DMS79 (cell line): ENCODE data around the gene CAPZA1.
A peak's percentile ranks its signal among the peaks of the same experiment; 100 is the strongest.

ENCODE experiments used
- DNase-seq: peaks from one replicate; lab custom pipeline; 2025; lab: John Stamatoyannopoulos, UW

Gene CAPZA1

DNA sequence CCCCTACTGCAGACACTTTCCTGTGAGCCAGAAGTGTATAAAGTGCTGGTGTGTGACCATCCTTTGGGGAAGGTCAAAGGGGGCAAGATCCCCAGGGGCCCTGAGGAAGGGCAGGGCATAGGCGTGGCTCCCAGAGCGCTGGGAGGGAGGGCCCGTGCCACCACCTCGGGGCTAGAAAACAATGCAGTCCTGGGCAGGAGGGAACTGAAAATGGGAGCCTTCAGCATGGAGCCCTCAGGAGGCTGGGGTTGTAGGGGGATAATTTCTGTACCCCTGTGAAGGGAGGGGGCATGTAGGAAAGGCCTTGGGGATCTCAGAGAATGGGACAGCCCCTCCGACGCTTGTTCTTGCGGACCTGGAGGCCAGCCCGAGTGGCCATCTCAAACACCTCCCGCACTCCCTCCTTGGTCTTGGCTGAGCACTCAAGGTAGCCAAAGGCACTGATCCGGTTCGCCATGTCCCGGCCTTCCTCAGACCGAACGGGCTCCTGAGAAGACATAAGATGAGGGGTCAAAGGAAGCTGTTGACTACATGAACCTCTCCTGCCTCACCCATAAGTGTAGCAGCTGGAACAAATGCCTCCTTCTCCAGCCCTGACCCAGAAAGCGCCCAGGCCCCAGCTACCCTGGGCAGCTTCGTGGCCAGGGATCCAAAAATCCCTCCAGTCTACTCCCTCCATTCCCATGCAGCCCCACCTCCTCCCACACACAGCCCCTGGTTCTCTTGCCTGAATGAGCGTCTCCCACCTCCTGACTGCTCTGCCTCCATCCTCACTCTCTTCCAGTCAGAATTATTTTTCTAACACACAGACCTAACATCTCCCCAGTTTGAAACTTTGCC, 81.8 kb downstream of the CAPZA1 start:
- no peak for DNase-seq

GRCh38 chr1:112702067-112702395, 82.4 kb downstream of the CAPZA1 start:
- DNase-seq = no peak

DNA sequence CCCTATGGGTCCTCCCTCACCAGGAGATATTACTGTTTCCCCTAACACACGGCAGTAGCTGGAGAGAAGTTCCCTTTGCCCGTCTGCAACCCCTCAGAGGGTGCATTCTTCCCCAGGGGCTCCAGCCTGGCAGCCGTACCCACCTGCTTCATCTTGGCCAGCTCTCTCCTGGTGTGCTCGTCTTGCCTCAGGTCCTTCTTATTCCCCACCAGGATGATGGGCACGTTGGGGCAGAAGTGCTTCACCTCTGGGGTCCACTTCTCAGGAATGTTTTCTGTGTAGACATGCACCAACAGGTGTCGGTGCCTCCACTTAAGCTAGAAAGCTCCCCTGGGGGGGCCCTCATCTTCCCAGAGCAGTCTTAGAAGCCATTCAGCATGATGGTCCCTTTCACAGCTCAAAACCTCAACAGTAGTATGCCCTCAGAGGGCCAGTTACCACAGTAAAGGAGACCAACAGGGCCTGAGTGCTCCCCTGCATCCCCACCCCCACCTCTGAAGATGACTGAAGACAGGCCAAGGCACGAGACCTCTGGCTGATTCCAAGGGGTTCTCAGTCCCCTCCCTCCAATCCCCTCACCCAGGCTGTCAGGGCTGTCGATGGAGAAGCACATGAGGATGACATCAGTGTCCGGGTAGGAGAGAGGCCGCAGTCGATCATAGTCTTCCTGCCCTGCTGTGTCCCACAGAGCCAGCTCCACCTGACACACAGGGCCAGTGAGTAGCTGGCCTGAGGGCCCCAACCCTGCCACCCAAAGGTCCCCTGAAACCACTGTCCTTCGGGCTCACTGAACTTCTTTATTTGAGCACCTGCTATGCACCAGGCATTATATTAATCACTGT, 83.0 kb downstream of the CAPZA1 start:
- DNase-seq = no peak

GRCh38 chr1:112703706-112704105, 84.1 kb downstream of the CAPZA1 start:
- no peak for DNase-seq

DNA sequence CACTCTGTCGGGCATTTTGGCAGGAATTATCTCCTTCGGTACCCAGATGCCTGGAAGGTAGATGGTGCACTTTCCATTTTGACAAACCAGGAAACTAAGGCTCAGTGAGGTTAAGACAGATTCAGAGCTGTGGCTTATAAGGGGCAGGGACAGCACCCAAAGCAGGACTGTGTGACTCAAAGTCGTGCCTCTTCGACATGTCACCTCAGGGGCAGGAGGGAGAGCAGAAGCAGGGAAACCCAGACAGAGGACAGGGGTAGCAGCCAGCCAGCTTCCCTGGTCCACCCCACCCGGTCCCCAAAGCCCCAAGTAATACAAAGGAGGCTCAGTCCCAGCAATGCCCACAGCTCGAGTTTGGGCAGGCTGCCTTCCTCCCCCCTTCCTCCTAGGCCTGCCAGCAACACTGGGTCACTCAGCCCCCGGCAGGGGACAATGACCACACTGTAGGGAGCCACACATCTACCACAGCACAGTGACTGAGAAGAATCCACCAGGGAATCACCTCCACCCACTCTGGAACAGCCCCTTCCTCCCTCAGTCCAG, 84.8 kb downstream of the CAPZA1 start:
- no peak for DNase-seq

DNA sequence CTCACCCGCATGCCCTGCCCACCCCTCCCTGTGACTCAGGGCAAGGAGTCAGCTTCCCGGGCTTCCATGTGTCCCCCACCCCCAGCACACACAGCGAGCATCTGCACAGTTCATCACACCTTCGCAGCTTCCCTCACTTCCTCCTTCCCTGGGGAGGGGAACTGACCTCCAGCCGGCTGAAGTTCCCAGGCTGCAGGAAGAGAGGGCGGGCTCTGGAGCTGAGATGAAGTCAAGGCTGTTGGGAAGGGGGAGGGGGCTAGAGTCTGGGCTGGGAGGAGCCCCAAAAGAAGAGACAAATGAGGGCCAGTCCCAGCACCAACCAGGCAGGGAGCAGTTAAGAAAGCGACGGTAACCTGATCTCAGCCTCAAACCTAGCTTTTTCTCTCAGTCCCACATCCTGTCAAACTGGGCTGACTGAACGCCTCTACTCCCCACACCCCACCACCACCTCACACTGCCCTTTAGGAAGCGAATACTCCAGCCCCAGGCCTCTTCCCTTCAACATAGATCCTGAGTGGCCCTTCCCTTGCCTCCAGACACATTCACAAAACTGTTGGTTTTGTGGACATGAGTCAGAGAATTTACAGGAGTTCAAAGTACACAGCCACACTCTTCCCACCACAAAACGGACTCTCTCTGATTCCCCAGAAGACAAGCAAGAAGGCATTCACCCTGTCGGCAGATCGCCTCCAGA, 85.4 kb downstream of the CAPZA1 start:
- DNase-seq = peak; percentile 72

- DNase-seq = no peak
Observed at GRCh38 chr1:112706505-112707220, 87.0 kb downstream of the CAPZA1 start, which contains the start of gene RHOC. Gene RHOC, minus strand, starts transcription at chr1:112707127. Its CDS starts 3,328 bp downstream, at chr1:112703799.

DNA sequence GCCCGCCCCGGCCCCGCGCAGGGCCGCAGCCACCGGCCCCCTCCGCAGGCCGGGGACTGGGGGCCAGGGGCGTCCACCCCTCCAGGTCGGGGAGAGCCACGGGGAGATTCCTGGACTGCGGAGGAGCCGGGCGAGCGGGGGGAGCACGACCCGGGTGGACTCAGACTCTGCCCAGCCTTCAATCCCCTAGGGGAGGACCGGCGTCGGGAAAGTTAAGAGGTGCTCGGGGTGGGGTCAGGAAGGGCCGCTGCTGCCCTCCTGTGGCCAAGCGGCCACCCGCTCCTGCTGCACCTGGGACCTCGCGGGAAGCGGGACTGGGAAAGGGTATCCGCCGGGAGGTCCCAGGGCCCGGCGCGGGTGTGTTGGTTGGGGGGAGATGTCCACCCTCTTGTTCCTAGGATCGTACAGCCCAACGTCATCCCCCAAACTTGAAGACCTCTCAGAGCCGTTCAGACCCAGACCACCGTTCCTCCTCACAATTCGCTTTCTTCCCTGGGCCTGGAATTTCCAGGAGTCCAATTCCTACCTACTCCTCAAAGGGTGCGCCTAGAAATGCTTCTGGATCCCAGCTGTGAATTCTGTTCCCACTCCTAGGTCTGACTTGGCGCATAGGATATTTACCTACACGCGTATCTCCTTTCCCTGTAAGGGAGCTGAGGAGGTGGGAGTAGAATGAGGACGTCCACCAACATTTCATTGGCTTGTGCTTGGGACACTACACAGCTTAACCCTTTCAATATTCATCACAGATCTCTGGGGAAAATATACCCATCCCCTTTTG, 87.8 kb downstream of the CAPZA1 start:
- peak; percentile 70 for DNase-seq

DNA sequence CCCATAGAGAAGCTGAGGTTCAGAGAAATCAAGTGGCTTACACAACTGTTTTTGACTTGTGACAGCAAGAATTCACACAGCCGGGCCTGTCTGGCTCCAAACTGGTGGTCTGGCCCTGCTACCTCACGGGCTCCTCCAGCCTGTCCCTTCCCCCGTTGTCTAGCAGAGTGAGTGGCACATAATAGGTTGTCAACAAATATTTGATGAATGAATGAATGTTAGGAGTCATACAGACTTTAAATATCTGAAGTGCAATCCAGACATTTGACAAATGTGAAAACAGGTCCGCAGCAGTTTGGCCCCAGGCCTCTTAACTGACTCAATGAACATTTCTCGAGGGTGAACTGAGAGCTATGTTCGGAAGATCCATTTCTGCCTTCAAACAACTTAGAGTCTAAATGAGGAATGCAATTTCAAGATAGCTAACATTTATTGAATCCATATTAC, 88.4 kb downstream of the CAPZA1 start:
- DNase-seq = no peak

DNA sequence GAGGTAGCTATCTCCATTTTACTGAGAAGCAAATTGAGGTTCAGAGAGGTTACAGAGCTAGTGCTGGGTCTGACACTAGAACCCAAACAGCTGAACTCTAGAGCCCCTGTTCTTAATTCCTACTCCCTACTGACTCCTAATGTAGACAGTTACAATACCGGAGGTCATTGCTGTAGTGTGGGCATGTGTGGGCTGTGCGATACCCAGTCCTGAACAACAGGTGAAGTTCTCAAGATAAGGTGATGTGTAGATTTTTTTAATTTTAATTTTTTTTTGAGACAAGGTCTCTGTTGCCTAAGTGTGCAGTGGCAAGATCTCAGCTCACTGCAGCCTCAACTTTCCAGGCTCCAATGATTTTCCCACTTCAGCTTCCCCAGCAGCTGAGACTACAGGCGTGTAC, 88.9 kb downstream of the CAPZA1 start:
- no peak for DNase-seq

GRCh38 chr1:112710159-112710558, 90.5 kb downstream of the CAPZA1 start:
- DNase-seq = no peak

- DNase-seq = no peak
Observed at GRCh38 chr1:112710586-112710985, 91.0 kb downstream of the CAPZA1 start.

GRCh38 chr1:112711041-112711440, 91.4 kb downstream of the CAPZA1 start:
- DNase-seq = no peak

- DNase-seq = no peak
Observed at GRCh38 chr1:112711670-112712069, 92.0 kb downstream of the CAPZA1 start.

DNA sequence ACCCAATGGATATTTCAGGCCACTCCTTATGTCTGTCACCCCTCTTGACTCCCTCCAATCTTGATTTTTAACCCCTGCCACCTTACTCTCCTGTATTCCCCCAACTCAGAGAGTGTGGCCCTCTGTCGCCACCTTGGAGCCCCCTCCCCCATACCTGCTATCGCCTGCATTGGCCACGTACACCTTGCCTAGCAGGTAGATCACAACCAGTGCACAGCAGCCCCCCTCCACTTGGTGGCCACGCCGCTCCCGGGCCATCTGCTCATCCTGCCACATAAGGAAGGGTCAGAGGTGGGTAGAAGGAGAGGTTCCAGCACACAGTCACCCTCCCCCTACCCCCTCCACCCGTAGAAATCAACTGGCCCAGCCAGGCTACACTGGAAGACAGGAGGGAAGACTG, 92.6 kb downstream of the CAPZA1 start:
- no peak for DNase-seq

DNA sequence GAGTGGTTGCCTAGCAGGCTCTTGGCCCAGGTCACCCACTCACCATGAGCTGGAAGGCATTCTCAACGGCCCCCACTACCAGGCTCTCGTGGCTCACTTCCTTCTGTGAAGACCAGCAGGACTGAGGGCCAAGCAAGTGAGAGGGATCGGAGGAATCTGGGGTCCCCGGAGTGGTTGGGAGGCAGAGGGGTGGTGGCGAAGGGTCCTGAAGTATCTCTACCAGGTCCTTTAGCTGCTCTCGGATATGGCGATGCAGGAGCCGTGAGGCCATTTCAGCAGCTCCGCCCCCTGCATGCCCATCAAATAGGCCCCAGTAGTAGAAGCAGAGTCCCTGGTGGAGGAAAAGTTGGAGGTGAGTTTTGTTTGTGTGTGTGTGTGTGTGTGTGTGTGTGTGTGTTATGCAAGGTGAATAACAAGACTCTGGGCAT, 93.1 kb downstream of the CAPZA1 start:
- no peak for DNase-seq

DNA sequence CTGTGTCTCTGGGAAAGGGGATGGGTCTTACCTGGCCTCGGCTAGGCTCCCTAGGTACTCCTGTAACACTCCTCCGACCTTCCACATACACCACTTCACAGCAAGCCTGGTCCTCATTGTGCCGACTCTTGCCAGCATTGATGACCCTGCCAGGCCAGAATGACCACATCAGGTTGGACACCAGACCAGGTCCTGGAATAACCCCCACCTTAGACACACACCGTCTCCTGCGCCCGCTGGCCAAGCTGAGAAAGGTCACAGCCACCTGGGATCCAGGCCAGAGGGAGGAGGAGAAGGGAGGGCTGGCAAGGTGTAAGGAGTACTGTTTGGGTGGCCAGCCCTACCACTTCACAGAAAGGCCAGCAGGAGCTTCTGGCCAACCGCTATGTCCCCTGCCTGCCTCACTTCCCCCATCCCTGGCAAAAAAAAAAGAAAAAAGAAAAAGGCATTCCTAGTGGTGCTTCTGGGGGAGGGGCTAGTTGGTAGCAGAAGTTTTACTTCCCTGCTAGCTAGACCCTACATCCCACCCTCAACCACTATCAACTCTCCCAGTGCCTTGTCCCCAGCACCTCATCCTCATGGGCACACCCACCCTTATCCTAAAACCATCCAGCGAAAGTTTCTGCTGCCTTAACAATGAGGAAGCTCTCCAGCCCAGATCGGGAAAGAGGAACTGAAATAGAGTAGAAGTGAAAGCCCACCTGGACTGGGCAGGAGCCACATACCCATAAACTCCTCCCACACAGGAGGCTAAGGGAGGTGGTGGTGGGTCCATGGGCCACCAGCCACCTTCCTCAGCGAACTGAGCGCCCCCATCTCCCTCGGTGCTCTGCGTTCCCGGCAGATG, 94.1 kb downstream of the CAPZA1 start:
- DNase-seq = no peak

GRCh38 chr1:112714313-112715263, 95.0 kb downstream of the CAPZA1 start:
- DNase-seq = no peak
